IPS DF 19.7 (cell line): Measurements from ENCODE around the gene SUPT4H1.

Experiments
- DNase-seq: peaks from one replicate; pipeline ENCODE4 v3.0.0-alpha.2; 2013; ENCODE audit warnings: low read depth, low spot score

Gene SUPT4H1

GRCh38 chr17:58318627-58319172, 33.3 kb downstream of the SUPT4H1 start:
- no peak for DNase-seq

GRCh38 chr17:58318065-58318481, 33.9 kb downstream of the SUPT4H1 start:
- DNase-seq = no peak

- DNase-seq = no peak
These were observed 34.5 kb downstream of the SUPT4H1 start for GRCh38 chr17:58317421-58318064.

GRCh38 chr17:58316260-58316960, 35.6 kb downstream of the SUPT4H1 start:
- no peak for DNase-seq

GRCh38 chr17:58315750-58316149, 36.3 kb downstream of the SUPT4H1 start:
- no peak for DNase-seq

- DNase-seq = no peak
These were observed 36.7 kb downstream of the SUPT4H1 start for GRCh38 chr17:58315281-58315711.

- DNase-seq = no peak
These were observed 37.3 kb downstream of the SUPT4H1 start for GRCh38 chr17:58314706-58315015.

- DNase-seq = no peak
These were observed 37.9 kb downstream of the SUPT4H1 start for GRCh38 chr17:58313815-58314705.

- DNase-seq = no peak
These were observed 39.2 kb downstream of the SUPT4H1 start for GRCh38 chr17:58312829-58313228.

- no peak for DNase-seq
These were observed 39.9 kb downstream of the SUPT4H1 start for GRCh38 chr17:58312021-58312630.

GRCh38 chr17:58311429-58311894, 40.5 kb downstream of the SUPT4H1 start:
- no peak for DNase-seq

- DNase-seq = no peak
These were observed 41.2 kb downstream of the SUPT4H1 start for GRCh38 chr17:58310511-58311428.

GRCh38 chr17:58309918-58310259, 42.1 kb downstream of the SUPT4H1 start:
- no peak for DNase-seq

- DNase-seq = no peak
These were observed 42.8 kb downstream of the SUPT4H1 start for GRCh38 chr17:58308985-58309917.

GRCh38 chr17:58308173-58308984, 43.6 kb downstream of the SUPT4H1 start:
- no peak for DNase-seq

GRCh38 chr17:58307468-58308172, 44.4 kb downstream of the SUPT4H1 start:
- DNase-seq = no peak

GRCh38 chr17:58306131-58306951, 45.7 kb downstream of the SUPT4H1 start:
- no peak for DNase-seq
